Measurements from ENCODE around the gene USP3.

USP3 gene

DNA sequence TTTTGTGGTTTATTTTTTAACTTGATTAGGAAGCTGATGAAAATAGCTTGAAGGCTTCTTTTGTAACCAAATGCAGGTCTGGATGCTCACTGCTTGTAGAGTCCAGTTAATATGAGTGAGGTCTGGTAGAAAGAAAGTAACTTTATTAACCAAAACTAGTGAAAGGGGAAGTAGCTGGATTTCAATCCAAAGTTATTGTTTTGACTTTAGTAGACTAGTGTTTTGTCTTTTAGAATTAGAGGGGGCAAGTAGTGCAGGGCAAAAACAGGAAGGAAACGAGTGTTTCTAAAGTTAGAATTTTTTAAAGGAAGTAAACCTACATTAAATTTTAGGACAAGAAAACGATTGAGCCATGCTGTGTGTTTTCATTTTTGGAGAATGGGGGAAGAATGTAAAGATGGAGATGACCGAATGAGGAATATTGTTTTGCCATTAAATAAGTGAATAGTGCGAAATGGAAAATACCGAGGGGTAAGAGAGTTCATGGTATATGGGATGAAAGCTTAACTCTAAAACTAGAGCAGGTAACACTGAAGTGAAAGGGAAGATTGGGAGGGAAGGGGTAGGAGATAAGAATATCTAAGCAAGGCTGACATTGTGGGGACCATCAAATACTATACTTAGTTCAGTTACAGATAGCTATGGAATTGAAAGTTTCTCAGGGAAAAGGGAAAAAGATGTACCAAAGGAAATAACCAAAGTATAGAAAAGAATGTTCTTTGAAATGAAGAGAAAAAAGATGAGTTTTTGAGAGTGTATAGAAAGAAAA, 40.0 kb downstream of the USP3 start:
- no peak for DNase-seq (ENCODE audit: low read depth)

DNA sequence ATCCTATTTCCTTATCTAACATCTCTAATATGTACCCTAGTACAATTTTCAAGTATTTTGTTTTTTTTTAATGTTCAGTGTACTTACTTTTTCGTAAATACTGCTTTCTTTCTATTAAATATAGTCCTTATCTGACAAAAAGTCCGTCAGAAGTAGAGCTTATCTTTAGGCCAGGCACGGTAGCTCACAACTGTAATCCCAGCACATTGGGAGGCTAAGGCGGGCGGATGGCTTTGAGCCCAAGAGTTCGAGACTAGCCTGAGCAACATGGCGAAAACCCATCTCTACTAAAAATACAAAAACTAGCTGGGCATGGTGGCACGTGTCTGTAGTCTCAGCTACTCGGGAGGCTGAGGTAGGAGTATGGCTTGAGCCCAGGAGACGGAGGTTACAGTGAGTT, 41.1 kb downstream of the USP3 start:
- DNase-seq (ENCODE audit: low read depth) = no peak

DNA sequence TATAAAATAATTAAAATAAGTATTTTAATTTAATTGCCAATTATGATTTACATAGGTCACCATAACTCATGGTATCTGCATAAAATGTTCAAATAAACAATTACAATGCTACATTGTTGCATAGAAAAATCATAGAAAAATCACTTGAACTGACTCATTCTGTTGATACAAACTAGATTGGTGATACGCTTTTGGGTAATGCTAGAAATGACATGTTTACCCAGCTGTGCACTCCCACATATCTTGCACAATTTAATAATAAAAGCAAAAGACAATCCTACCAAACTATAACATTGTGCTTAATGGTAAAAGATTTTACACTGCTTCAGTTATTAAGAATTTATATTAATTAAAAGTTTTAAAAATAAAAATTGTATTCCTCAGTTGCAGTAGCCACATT, 47.0 kb downstream of the USP3 start:
- DNase-seq (ENCODE audit: low read depth) = no peak

DNA sequence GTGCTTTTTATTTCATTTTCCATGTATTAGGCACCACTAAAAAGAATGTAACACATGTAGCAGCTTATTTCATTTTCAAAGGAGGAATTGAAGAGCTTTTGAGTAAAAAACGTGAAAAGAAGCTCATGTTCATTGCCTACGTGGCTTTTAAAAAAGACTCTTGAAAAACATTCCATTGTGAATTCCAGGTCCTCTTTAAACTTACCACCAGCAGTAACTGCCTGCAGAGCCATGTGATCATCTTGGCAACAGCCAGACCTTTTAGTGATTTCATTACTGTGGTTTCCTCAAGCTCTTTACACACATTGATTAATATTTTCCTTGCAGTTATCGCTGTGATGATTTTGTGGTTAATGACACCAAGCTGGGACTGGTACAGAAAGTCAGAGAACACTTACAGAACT, 49.0 kb downstream of the USP3 start:
- no peak for DNase-seq (ENCODE audit: low read depth)

- no peak for DNase-seq (ENCODE audit: low read depth)
Observed at GRCh38 chr15:63554337-63554927, 50.0 kb downstream of the USP3 start.

GRCh38 chr15:63555507-63555906, 51.1 kb downstream of the USP3 start:
- no peak for DNase-seq (ENCODE audit: low read depth)

- no peak for DNase-seq (ENCODE audit: low read depth)
Observed at GRCh38 chr15:63556246-63556645, 51.9 kb downstream of the USP3 start.

GRCh38 chr15:63556736-63557135, 52.3 kb downstream of the USP3 start:
- no peak for DNase-seq (ENCODE audit: low read depth)

- no peak for DNase-seq (ENCODE audit: low read depth)
Observed at GRCh38 chr15:63559753-63560152, 55.4 kb downstream of the USP3 start.

DNA sequence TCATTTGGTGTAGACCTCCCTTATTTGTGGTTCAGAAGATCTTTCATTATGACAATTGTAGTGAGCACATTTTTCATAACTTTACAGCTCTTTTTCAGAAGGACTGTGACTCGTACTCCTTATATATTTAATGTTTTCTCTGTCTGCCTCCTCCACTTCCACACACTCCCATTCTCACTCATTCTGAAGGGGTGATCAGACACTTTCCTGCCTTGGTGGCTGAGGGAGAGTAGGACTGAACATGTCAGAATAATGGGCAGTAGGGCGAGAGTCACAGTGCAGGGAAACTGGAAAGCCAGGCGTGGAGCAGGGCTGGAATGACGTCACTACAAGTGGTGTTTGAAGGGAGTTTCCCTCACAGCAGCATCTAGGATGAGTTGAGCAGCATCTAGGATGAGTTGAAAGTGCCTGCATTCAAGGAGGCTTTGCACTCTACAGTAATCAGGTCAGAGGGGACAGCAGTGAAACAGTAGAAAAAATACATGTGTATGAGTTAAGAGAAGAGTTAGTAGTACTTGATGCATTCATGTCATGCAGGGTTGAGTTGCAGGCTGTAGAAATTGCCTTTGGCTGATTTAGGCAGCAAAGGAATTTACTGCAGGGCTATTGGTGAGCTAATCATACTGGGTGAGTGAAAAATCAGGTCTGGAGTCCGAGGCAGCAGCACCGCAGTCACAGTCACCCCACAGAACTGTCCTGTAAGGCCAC, 56.5 kb downstream of the USP3 start:
- DNase-seq (ENCODE audit: low read depth) = no peak

DNA sequence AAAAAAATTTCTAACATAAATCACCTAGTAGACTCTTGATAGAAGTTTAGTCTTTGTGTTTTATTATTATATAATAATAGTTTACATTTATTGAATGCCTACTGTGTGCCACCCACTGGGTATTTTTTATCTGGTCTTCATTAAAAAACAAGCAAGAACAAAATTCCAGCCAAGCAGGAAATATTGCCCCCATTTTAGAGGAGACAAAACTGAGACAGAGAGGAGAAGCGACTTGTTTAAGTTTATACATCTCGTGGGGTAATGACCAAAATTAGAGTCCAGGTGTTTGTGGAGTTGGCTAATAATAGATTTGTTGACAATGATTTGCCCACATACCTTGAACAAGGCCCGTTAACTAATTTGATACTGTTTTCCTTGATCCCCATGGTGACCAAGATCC, 59.7 kb downstream of the USP3 start:
- no peak for DNase-seq (ENCODE audit: low read depth)

GRCh38 chr15:63565536-63566186, 61.3 kb downstream of the USP3 start:
- no peak for DNase-seq (ENCODE audit: low read depth)

DNA sequence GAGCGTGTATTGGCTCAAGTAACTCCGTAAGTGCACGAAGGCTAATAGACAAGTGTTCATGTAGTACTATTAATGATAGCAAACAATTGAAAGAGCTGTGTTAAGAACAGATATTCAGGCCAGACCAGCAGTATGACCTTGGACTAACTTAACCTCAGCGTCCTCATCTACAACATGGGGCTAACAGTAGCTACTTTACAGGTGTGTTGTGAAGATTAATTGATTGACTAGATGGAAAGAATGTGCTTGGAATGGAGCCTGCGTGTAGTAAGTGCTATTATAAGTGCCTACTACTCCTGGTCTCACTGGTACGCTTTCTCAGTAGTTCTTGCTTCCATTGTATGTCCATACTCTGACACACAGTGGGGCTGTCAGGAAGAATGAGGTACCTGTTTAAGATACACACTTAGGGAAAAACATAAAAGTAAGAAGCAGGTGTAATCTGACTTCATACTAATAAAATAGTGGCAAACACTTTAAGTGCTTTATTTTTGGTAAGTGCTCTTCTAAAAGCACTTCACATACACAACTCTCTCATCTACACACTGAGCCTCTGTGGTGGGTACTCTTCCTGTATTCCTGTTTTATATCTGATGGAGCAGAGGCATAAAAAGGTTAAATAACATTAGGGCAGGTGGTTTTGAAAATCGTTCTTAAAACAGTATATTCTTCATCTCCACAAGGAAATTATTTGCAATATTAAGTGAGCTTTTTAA, 68.5 kb downstream of the USP3 start:
- no peak for DNase-seq (ENCODE audit: low read depth)

GRCh38 chr15:63573533-63573932, 69.1 kb downstream of the USP3 start:
- no peak for DNase-seq (ENCODE audit: low read depth)

DNA sequence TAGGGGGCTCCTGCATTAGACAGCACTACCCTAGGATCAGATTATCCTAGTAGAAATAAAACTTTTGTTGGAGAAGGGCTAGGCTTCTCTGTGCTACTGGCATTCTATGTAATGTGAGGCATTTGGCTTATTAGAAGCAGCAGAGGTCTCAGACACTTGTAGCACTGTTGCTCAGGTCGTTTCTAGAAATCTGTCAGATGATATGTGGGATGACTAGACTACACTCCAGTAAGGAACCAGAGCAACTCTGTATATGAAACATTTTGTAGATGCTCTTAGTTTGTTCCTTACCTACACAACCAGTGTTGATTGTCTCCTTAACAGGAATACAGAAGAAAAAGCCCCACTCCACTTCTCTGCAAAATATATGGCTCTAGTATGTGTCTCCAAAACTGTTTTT, 70.9 kb downstream of the USP3 start:
- no peak for DNase-seq (ENCODE audit: low read depth)

DNA sequence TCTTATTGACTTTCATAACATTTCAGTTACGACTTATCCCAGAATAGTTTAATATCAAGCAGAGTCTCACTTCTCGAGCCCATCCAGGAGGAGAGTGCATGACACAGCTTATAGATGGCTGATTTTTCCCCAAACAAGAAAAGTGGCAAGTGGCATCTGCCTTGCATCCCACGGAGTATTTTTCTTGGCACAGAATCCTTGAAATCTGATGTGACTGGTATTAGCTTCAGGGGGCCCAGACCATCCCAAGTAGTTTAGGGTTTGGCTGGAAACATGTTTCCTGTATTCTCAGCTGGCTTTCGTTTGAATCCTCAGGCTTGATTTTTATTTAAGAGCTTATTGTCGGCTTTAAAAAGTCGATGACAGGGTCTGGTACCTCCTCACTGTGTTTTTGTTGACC, 72.0 kb downstream of the USP3 start:
- no peak for DNase-seq (ENCODE audit: low read depth)

- DNase-seq (ENCODE audit: low read depth) = no peak
Observed at GRCh38 chr15:63582179-63582578, 77.8 kb downstream of the USP3 start.

DNA sequence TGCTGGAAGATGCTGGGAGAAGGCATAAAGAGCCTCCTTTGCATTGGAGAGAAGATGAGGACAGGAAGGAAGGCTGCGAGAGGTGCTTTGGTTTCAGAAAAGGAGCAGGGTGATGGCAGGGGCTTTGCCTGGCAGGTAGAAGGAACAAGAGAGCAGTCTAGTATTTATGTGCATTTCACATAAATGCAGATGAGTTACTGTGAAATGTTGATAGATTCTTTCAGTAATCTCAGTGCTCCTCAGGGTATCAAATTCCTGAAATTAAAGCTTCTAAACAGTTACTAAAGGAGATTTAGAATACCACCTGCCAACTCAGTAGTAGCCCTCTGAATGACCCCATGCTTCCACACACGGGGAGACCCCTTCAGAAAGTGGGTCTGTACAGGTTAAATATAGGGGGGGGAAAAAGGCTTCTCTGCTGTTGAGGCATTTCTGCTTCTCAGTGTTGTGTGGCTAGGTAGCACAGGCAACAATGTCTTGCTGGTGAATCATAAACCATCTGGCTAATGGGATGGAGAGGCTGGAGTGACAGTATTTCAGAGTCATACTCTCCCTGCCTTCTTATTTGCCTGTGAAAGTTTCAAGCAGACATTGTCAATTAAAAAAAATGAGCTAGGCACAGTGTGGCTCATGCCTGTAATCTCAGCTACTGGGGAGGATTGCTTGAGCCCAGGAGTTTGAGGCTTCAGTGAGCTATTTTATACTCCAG, 78.5 kb downstream of the USP3 start:
- no peak for DNase-seq (ENCODE audit: low read depth)

DNA sequence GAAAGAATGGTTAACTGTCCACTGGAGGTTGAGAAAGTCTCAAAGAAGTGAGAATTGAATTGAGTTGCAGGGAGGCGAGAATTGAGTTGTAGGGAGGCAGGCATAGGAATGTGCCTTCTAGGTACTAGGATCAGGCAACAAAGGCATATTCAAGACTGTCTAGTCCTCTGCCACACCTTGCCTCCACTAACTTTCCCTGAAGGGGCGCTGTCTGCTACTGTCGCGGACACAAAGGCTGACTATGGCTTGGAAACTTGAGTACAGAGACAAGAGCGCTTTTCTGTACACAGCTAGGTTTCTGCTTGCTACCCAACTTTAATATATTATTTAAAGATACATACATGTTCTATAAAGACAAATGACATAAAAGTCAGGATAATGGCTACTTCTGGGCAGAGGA, 82.4 kb downstream of the USP3 start:
- no peak for DNase-seq (ENCODE audit: low read depth)

- no peak for DNase-seq (ENCODE audit: low read depth)
Observed at GRCh38 chr15:63587527-63587926, 83.1 kb downstream of the USP3 start.

DNA sequence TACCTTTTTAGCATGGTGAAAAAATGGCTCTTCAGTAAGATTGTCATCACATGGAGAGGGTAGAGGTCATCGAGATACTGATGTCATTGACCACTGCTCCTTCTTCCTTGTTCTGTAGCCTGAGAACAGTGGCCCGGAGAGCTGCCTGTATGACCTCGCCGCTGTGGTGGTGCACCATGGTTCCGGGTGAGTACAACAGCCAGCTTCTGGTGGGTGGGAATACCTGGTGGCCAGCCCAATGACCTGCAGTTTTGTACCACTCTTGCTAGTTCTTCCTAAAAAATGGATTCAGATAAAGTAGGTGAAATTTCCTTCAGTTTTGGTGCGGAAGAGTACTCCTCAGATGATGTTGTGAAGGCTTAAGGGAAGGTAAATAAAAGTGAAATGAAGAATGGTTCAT, 84.4 kb downstream of the USP3 start:
- DNase-seq (ENCODE audit: low read depth) = no peak

Data from stimulated activated CD8-positive, alpha-beta memory T cell treated with anti-CD3 and anti-CD28 coated beads, Interleukin-15, amount 100 ng/mL, for 1 hour (primary cell).